WTC11 (cell line): ENCODE data around the gene ESYT2.

ENCODE experiments used
- AFF4 ChIP-seq: sonication (generic); formaldehyde crosslinking; IDR thresholded peaks from 2 replicates; pipeline ENCODE4 v1.8.1; 2023; ENCODE audit warnings: mild to moderate bottlenecking, missing genetic modification reagents, borderline replicate concordance
- CTCF ChIP-seq: fragments of 200-600 bp; IDR thresholded peaks from 2 replicates; pipeline ENCODE4 v1.8.0; 2022; ENCODE audit warnings: antibody characterized with exemption
- ESRRA ChIP-seq: sonication (generic); formaldehyde crosslinking; IDR thresholded peaks from 2 replicates; pipeline ENCODE4 v1.8.1; 2022; ENCODE audit warnings: mild to moderate bottlenecking, missing genetic modification reagents, borderline replicate concordance
- MAX ChIP-seq: sonication (generic); formaldehyde crosslinking; IDR thresholded peaks from 2 replicates; pipeline ENCODE4 v1.8.0; 2022; ENCODE audit warnings: mild to moderate bottlenecking, missing genetic modification reagents
- NFYB ChIP-seq: sonication (generic); formaldehyde crosslinking; conservative IDR thresholded peaks from 2 replicates; pipeline ENCODE4 v1.8.0; 2022; ENCODE audit warnings: low read depth, missing genetic modification reagents
- NR1H2 ChIP-seq: sonication (generic); formaldehyde crosslinking; IDR thresholded peaks from 2 replicates; pipeline ENCODE4 v1.9.0; 2021; ENCODE audit warnings: mild to moderate bottlenecking, moderate library complexity, missing genetic modification reagents
- ZBTB21 ChIP-seq: sonication (generic); formaldehyde crosslinking; IDR thresholded peaks from 2 replicates; pipeline ENCODE4 v1.8.1; 2023; ENCODE audit warnings: mild to moderate bottlenecking, missing genetic modification reagents, borderline replicate concordance
- ZNF121 ChIP-seq: sonication (generic); formaldehyde crosslinking; IDR thresholded peaks from 2 replicates; pipeline ENCODE4 v1.8.0; 2023; ENCODE audit warnings: missing genetic modification reagents
- ZNF423 ChIP-seq: fragments of 250-450 bp; sonication (Bioruptor Pico); IDR thresholded peaks from 2 replicates; pipeline ENCODE4 v2.1.2; 2022; ENCODE audit warnings: mild to moderate bottlenecking, moderate library complexity

GRCh38 chr7:158724658-158725505 is 104.4 kb downstream of the ESYT2 start:
- TF ChIP-seq MAX (no peak), NR1H2 (CRISPR knock-in tag) (no peak), NFYB (no peak), ESRRA (CRISPR knock-in tag) (no peak), AFF4 (CRISPR knock-in tag) (no peak), CTCF (no peak), ZBTB21 (CRISPR knock-in tag) (no peak), ZNF121 (CRISPR knock-in tag) (no peak), ZNF423 (CRISPR knock-in tag) (no peak)
